ENCODE measurements around the gene PIK3R2. TPM values are rescaled to one million over a fixed set of nuclear protein-coding genes. Genes with fewer than 3 reads are reported as not detected.

Gene PIK3R2
- total and polyA plus RNA-seq, 2 of the 13 experiments (the other 11 are each of a cell fraction or from before 2014, with no cell fraction given), result 18.6 to 25.3 TPM

DNA sequence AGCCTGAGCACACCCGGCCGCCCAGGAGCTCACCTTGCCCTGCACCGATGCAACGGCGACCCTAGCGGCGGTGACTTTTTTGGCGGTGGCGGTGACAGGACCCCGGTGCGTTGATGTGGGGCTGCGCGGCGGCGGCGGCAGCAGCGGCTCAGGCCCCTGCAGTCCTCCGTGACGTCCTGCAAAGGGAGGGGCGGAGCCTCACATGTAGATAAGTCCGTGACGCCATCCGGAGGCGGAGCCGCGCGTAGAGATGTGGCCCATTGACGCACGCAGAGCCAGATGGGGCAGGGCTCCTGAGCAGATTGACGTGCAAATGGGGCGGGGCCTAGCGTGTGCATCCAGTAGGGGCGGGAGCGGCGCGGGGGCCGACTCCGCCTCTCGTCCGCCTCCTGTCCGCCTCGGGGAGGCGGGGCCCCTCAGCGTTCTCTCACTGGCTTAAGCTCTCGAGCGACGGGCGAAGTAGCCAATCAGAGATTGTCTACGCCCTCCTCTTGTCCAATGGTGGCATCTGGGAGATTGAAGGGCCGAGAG is 51.0 kb downstream of the PIK3R2 start, which contains the start of gene RAB3A (continued):
- no peak for TF ChIP-seq ZFP41 (CRISPR knock-in tag; IDR thresholded peaks at IDR 0.05; ENCODE audit: borderline replicate concordance)
- TF ChIP-seq, protein P1, sequence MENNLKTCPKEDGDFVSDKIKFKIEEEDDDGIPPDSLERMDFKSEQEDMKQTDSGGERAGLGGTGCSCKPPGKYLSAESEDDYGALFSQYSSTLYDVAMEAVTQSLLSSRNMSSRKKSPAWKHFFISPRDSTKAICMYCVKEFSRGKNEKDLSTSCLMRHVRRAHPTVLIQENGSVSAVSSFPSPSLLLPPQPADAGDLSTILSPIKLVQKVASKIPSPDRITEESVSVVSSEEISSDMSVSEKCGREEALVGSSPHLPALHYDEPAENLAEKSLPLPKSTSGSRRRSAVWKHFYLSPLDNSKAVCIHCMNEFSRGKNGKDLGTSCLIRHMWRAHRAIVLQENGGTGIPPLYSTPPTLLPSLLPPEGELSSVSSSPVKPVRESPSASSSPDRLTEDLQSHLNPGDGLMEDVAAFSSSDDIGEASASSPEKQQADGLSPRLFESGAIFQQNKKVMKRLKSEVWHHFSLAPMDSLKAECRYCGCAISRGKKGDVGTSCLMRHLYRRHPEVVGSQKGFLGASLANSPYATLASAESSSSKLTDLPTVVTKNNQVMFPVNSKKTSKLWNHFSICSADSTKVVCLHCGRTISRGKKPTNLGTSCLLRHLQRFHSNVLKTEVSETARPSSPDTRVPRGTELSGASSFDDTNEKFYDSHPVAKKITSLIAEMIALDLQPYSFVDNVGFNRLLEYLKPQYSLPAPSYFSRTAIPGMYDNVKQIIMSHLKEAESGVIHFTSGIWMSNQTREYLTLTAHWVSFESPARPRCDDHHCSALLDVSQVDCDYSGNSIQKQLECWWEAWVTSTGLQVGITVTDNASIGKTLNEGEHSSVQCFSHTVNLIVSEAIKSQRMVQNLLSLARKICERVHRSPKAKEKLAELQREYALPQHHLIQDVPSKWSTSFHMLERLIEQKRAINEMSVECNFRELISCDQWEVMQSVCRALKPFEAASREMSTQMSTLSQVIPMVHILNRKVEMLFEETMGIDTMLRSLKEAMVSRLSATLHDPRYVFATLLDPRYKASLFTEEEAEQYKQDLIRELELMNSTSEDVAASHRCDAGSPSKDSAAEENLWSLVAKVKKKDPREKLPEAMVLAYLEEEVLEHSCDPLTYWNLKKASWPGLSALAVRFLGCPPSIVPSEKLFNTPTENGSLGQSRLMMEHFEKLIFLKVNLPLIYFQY (CRISPR knock-in tag; IDR thresholded peaks at IDR 0.05; ENCODE audit: borderline replicate concordance), result no peak
- TF ChIP-seq, protein P2, sequence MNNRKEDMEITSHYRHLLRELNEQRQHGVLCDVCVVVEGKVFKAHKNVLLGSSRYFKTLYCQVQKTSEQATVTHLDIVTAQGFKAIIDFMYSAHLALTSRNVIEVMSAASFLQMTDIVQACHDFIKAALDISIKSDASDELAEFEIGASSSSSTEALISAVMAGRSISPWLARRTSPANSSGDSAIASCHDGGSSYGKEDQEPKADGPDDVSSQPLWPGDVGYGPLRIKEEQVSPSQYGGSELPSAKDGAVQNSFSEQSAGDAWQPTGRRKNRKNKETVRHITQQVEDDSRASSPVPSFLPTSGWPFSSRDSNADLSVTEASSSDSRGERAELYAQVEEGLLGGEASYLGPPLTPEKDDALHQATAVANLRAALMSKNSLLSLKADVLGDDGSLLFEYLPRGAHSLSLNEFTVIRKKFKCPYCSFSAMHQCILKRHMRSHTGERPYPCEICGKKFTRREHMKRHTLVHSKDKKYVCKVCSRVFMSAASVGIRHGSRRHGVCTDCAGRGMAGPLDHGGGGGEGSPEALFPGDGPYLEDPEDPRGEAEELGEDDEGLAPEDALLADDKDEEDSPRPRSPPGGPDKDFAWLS (CRISPR knock-in tag; IDR thresholded peaks at IDR 0.05; ENCODE audit: borderline replicate concordance), result no peak
- TF ChIP-seq, protein P3, sequence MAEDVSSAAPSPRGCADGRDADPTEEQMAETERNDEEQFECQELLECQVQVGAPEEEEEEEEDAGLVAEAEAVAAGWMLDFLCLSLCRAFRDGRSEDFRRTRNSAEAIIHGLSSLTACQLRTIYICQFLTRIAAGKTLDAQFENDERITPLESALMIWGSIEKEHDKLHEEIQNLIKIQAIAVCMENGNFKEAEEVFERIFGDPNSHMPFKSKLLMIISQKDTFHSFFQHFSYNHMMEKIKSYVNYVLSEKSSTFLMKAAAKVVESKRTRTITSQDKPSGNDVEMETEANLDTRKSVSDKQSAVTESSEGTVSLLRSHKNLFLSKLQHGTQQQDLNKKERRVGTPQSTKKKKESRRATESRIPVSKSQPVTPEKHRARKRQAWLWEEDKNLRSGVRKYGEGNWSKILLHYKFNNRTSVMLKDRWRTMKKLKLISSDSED (CRISPR knock-in tag; IDR thresholded peaks at IDR 0.05), result no peak
- TF ChIP-seq NCOR1 (IDR thresholded peaks at IDR 0.05; ENCODE audit: borderline replicate concordance, low read length), result peak; percentile 8; the same call in 1 of the 2 replicates
- no peak for TF ChIP-seq ZNF703 (CRISPR knock-in tag; IDR thresholded peaks at IDR 0.05; ENCODE audit: borderline replicate concordance)
- TF ChIP-seq, protein P4, sequence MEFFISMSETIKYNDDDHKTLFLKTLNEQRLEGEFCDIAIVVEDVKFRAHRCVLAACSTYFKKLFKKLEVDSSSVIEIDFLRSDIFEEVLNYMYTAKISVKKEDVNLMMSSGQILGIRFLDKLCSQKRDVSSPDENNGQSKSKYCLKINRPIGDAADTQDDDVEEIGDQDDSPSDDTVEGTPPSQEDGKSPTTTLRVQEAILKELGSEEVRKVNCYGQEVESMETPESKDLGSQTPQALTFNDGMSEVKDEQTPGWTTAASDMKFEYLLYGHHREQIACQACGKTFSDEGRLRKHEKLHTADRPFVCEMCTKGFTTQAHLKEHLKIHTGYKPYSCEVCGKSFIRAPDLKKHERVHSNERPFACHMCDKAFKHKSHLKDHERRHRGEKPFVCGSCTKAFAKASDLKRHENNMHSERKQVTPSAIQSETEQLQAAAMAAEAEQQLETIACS (CRISPR knock-in tag; IDR thresholded peaks at IDR 0.05), result no peak
- TF ChIP-seq SATB2 (CRISPR knock-in tag; IDR thresholded peaks at IDR 0.05), result no peak
- TF ChIP-seq, protein P5, sequence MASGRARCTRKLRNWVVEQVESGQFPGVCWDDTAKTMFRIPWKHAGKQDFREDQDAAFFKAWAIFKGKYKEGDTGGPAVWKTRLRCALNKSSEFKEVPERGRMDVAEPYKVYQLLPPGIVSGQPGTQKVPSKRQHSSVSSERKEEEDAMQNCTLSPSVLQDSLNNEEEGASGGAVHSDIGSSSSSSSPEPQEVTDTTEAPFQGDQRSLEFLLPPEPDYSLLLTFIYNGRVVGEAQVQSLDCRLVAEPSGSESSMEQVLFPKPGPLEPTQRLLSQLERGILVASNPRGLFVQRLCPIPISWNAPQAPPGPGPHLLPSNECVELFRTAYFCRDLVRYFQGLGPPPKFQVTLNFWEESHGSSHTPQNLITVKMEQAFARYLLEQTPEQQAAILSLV (CRISPR knock-in tag; IDR thresholded peaks at IDR 0.05; ENCODE audit: borderline replicate concordance), result 0 out of 2 replicates have a peak, but pooled peaks have one; percentile 11
- no peak for TF ChIP-seq ZNF605 (CRISPR knock-in tag; IDR thresholded peaks at IDR 0.05)
- TF ChIP-seq, protein P6, sequence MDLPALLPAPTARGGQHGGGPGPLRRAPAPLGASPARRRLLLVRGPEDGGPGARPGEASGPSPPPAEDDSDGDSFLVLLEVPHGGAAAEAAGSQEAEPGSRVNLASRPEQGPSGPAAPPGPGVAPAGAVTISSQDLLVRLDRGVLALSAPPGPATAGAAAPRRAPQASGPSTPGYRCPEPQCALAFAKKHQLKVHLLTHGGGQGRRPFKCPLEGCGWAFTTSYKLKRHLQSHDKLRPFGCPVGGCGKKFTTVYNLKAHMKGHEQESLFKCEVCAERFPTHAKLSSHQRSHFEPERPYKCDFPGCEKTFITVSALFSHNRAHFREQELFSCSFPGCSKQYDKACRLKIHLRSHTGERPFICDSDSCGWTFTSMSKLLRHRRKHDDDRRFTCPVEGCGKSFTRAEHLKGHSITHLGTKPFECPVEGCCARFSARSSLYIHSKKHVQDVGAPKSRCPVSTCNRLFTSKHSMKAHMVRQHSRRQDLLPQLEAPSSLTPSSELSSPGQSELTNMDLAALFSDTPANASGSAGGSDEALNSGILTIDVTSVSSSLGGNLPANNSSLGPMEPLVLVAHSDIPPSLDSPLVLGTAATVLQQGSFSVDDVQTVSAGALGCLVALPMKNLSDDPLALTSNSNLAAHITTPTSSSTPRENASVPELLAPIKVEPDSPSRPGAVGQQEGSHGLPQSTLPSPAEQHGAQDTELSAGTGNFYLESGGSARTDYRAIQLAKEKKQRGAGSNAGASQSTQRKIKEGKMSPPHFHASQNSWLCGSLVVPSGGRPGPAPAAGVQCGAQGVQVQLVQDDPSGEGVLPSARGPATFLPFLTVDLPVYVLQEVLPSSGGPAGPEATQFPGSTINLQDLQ (CRISPR knock-in tag; IDR thresholded peaks at IDR 0.05), result no peak
- TF ChIP-seq MAFF (IDR thresholded peaks at IDR 0.05; ENCODE audit: low read depth, low read length), result no peak
- TF ChIP-seq JDP2 (CRISPR knock-in tag; IDR thresholded peaks at IDR 0.05; ENCODE audit: borderline replicate concordance), result no peak
- TF ChIP-seq ZNF383 (CRISPR knock-in tag; IDR thresholded peaks at IDR 0.05; ENCODE audit: borderline replicate concordance), result no peak
- no peak for TF ChIP-seq MIXL1 (CRISPR knock-in tag; IDR thresholded peaks at IDR 0.05)
- peak; percentile 55; the same call in 1 of the 2 replicates for TF ChIP-seq CREM (IDR thresholded peaks at IDR 0.05)
- TF ChIP-seq CREM (CRISPR knock-in tag; IDR thresholded peaks at IDR 0.05), result no peak
- TF ChIP-seq YEATS4 (CRISPR knock-in tag; IDR thresholded peaks at IDR 0.05; ENCODE audit: borderline replicate concordance), result no peak
